HFFc6 (cell line): ENCODE results near the gene THSD1. TPM values are rescaled to one million over a fixed set of nuclear protein-coding genes. Genes with fewer than 3 reads are reported as not detected.

Source experiments
- DNase-seq: peaks from one replicate; pipeline ENCODE4 v3.0.0-alpha.2; 2018
- H3K27ac Mint-ChIP-seq: 2 replicates; pipeline ENCODE4 v1.8.0; 2020; ENCODE audit warnings: mild to moderate bottlenecking, mixed read lengths
- H3K27me3 Mint-ChIP-seq: 2 replicates; pipeline ENCODE4 v1.8.0; 2021; ENCODE audit warnings: mild to moderate bottlenecking, moderate library complexity, mixed read lengths; ENCODE audit not compliant: insufficient read depth
- H3K36me3 Mint-ChIP-seq: 2 replicates; pipeline ENCODE4 v1.8.0; 2021; ENCODE audit warnings: low read depth, mixed read lengths
- H3K4me1 Mint-ChIP-seq: 2 replicates; pipeline ENCODE4 v1.8.0; 2020; ENCODE audit warnings: low read depth, mixed read lengths
- H3K4me3 Mint-ChIP-seq: 2 replicates; pipeline ENCODE4 v1.8.0; 2020; ENCODE audit warnings: mild to moderate bottlenecking, moderate library complexity, mixed read lengths
- H3K9me3 Mint-ChIP-seq: 2 replicates; pipeline ENCODE4 v1.8.0; 2020; ENCODE audit warnings: mild to moderate bottlenecking, mixed read lengths
- CTCF ChIP-seq: fragments of 200-600 bp; sonication (generic); IDR thresholded peaks from 2 replicates; pipeline ENCODE4 v1.5.0; 2021; ENCODE audit warnings: antibody characterized with exemption, mild to moderate bottlenecking
- total RNA-seq, 6 experiments: library from RNA; stranded (reverse); fragmentation: NEBNext Ultra II Directional; extraction: Animal tissue kit (Norgen Biotek cat#: 25700); gene quantifications; 2 replicates in 1 of 6; 3 replicates in 5 of 6; pipeline ENCODE4 v1.2.3, GENCODE V29; 2021

THSD1 gene
- total RNA-seq, 6 experiments from 2014 or later = 2.6 to 6.1 (median 3.2) TPM

DNA sequence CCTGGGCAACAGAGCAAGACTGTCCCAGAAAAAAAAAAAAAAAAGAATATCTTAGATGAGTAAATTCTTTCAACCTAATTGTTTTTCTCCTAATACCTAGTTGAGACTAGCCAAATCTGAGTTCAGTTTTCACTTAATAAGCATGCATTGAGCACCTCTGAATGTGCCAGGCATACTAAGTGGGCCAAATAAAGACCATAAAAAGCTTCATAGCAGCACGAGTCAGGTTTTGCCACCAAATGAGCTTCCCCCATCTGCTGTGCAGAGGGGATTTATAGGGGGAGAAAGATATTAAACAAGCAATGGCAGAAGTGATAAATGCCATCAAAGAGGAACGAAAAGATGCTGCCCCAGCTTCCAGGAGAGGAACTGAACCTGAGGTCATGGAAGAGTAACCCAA is 11.4 kb downstream of the THSD1 start:
- Mint-ChIP-seq H3K27me3 (no peaks in the 10 kb centered on the region; the same call in 1 of the 2 replicates), H3K36me3 (peaks cover 9% of the 10 kb centered on the region), H3K4me1 (no peaks in the 10 kb centered on the region), H3K27ac (no peak overlapping the region), H3K4me3 (no peak overlapping the region), H3K9me3 (no peaks in the 10 kb centered on the region)
- DNase-seq = no peak
- TF ChIP-seq CTCF = no peak

GRCh38 chr13:52393572-52394357 is 12.2 kb downstream of the THSD1 start:
- H3K27ac Mint-ChIP-seq = no peak overlapping the region
- H3K4me1 Mint-ChIP-seq = no peaks in the 10 kb centered on the region
- H3K36me3 Mint-ChIP-seq = peaks cover 9% of the 10 kb centered on the region
- DNase-seq = no peak
- H3K4me3 Mint-ChIP-seq = no peak overlapping the region
- H3K27me3 Mint-ChIP-seq = no peaks in the 10 kb centered on the region; the same call in 1 of the 2 replicates
- TF ChIP-seq CTCF = no peak
- no peaks in the 10 kb centered on the region for H3K9me3 Mint-ChIP-seq

DNA sequence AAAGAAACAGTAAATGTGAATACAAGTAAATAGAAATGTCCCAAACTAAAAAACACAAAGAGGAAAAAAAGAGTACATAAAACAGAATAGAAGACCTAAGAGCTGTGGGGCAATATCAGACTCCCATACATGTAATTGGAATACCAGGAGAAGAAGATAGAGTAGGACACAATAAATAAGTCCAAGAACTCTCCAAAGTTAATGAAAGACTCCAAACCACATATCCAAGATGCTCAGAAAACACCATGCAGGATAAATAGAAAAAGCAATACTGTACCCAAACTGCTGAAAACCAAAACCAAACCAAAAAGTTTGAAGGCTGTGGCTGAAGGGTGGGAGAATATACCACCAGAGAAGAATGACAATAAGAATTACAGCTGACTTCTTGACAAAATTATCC is 18.3 kb downstream of the THSD1 start:
- H3K27me3 Mint-ChIP-seq = no peaks in the 10 kb centered on the region; the same call in 1 of the 2 replicates
- H3K4me3 Mint-ChIP-seq = no peak overlapping the region
- no peak overlapping the region for H3K27ac Mint-ChIP-seq
- no peak for TF ChIP-seq CTCF
- H3K4me1 Mint-ChIP-seq = peaks cover 5% of the 10 kb centered on the region; the same call in 1 of the 2 replicates
- no peaks in the 10 kb centered on the region for H3K9me3 Mint-ChIP-seq
- H3K36me3 Mint-ChIP-seq = no peaks in the 10 kb centered on the region; the same call in 1 of the 2 replicates
- no peak for DNase-seq

GRCh38 chr13:52385870-52386269 is 20.1 kb downstream of the THSD1 start:
- peaks cover 5% of the 10 kb centered on the region; the same call in 1 of the 2 replicates for H3K4me1 Mint-ChIP-seq
- no peak overlapping the region for H3K27ac Mint-ChIP-seq
- H3K36me3 Mint-ChIP-seq = no peaks in the 10 kb centered on the region; the same call in 1 of the 2 replicates

DNA sequence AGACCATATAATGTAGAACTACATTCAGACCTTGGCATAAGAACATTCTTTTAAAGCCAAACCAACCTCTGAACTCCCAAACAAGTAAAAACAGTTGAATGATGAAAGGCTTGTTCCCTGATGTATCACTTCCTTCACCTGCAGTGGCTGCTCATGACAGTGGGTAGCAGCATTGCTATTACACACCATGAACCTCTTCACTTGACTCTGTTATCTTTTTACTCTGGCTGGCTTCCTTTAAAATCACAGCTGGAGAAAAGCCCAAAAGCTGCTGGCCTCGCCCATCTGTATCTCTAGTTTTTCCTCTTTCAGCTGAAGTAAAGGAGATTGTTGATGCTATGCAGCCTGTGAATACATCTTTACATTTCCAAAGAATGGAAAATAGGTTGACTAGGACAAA is 22.6 kb downstream of the THSD1 start:
- no peak for DNase-seq
- H3K36me3 Mint-ChIP-seq = no peaks in the 10 kb centered on the region; the same call in 1 of the 2 replicates
- no peaks in the 10 kb centered on the region for H3K9me3 Mint-ChIP-seq
- no peak overlapping the region for H3K27ac Mint-ChIP-seq
- H3K4me1 Mint-ChIP-seq = peaks cover 13% of the 10 kb centered on the region
- no peaks in the 10 kb centered on the region; the same call in 1 of the 2 replicates for H3K27me3 Mint-ChIP-seq
- no peak overlapping the region for H3K4me3 Mint-ChIP-seq
- no peak for TF ChIP-seq CTCF

More at GRCh38 chr13:52385870-52386269, 20.1 kb downstream of the THSD1 start:
- Mint-ChIP-seq H3K4me3 (no peak overlapping the region), H3K9me3 (no peaks in the 10 kb centered on the region), H3K27me3 (no peaks in the 10 kb centered on the region; the same call in 1 of the 2 replicates)
- TF ChIP-seq CTCF = no peak
- no peak for DNase-seq
